B cell (primary cell): ENCODE data around the gene LRRC73. TPM values are rescaled to one million over a fixed set of nuclear protein-coding genes. Genes with fewer than 3 reads are reported as not detected.
"Not testable (repeated sequence)": the region's sequence is repeated elsewhere in the genome, so short reads cannot be mapped to it uniquely, and the experiment has no call there.

Experiments
- ATAC-seq: fragments of 200-7000 bp; cut with Tn5 transposase; one replicate; pipeline ENCODE4 v1.10.0; 2021; ENCODE audit warnings: low read depth, mild to moderate bottlenecking, moderate number of reproducible peaks, moderate library complexity
- CTCF ChIA-PET: fragments of 350-600 bp; sonication (Branson Sonifier 250); formaldehyde crosslinking; loops from one replicate; lab custom pipeline; 2021; ENCODE audit warnings: antibody characterized with exemption, inconsistent platforms; lab: Charles Lee
- POLR2A ChIA-PET: fragments of 350-600 bp; sonication (Branson Sonifier 250); formaldehyde crosslinking; loops from one replicate; lab custom pipeline; 2021; ENCODE audit warnings: antibody characterized with exemption; lab: Charles Lee
- DNase-seq: peaks from one replicate; pipeline ENCODE4 v3.0.0; 2013
- H2AFZ ChIP-seq: 2 replicates; pipeline ENCODE4 v1.6.1; 2012; ENCODE audit warnings: mild to moderate bottlenecking, low read depth, low read length; ENCODE audit not compliant: insufficient read depth, poor library complexity, severe bottlenecking
- H3K27ac ChIP-seq, 2 donors: 1 replicate in 1 of 2; 2 replicates in 1 of 2; pipeline ENCODE4 v1.5.1; 2012 to 2013; ENCODE audit warnings: low read length in 2 of 2, mild to moderate bottlenecking in 2 of 2, moderate library complexity in 1 of 2
- H3K27me3 ChIP-seq, 4 experiments: fragments of 200-600 bp in 1 of 4; sonication (generic) in 1 of 4; replicated peaks in 1 of 4; 1 replicate in 2 of 4; 2 replicates in 2 of 4; pipeline versions ENCODE4 v1.6.1 to v1.7.0; 2013 to 2016; ENCODE audit warnings: low read length in 3 of 4, mild to moderate bottlenecking in 2 of 4, mixed read lengths in 1 of 4, moderate library complexity in 1 of 4; ENCODE audit not compliant: insufficient read depth in 4 of 4, control insufficient read depth in 3 of 4; ENCODE audit errors: control extremely low read depth in 1 of 4
- H3K36me3 ChIP-seq, 2 experiments: replicated peaks in 1 of 2; 1 replicate in 1 of 2; 2 replicates in 1 of 2; pipeline versions ENCODE4 v1.6.1 to v1.7.1; 2013; ENCODE audit warnings: low read length in 1 of 2; ENCODE audit not compliant: insufficient read depth in 2 of 2, control insufficient read depth in 1 of 2; ENCODE audit errors: control extremely low read depth in 1 of 2, extremely low read depth in 1 of 2
- H3K4me1 ChIP-seq, 2 donors: fragments of 200-600 bp in 1 of 2; sonication (generic) in 1 of 2; 1 replicate in 1 of 2; 2 replicates in 1 of 2; pipeline versions ENCODE4 v1.5.1 to v1.6.1; 2013 to 2017; ENCODE audit warnings: low read length in 2 of 2; ENCODE audit not compliant: control insufficient read depth in 2 of 2, insufficient read depth in 2 of 2
- H3K4me2 ChIP-seq: replicated peaks from 2 replicates; pipeline ENCODE3; 2012; ENCODE audit warnings: mild to moderate bottlenecking, low read depth, low read length; ENCODE audit not compliant: poor library complexity, severe bottlenecking
- H3K4me3 ChIP-seq, 5 experiments: fragments of 200-600 bp in 1 of 5; sonication (generic) in 1 of 5; 1 replicate in 3 of 5; 2 replicates in 2 of 5; pipeline versions ENCODE4 v1.5.1 to v1.7.0; 2011 to 2016; ENCODE audit warnings: low read length in 4 of 5, mild to moderate bottlenecking in 4 of 5, low read depth in 2 of 5, control low read depth in 1 of 5, moderate library complexity in 1 of 5; ENCODE audit not compliant: insufficient read depth in 1 of 5; ENCODE audit errors: control extremely low read depth in 1 of 5, extremely low read depth in 1 of 5
- H3K79me2 ChIP-seq: fragments of 200-600 bp; sonication (generic); one replicate; pipeline ENCODE4 v1.6.0; 2016; ENCODE audit warnings: low read length; ENCODE audit not compliant: control insufficient read depth, insufficient read depth
- H3K9ac ChIP-seq: fragments of 200-600 bp; sonication (generic); 2 replicates; pipeline ENCODE4 v1.6.1; 2017; ENCODE audit warnings: mild to moderate bottlenecking, low read length, moderate library complexity
- H3K9me3 ChIP-seq, 3 donors: one replicate each; pipeline versions ENCODE4 v1.6.1 to v1.7.1; 2013; ENCODE audit warnings: low read length in 2 of 3; ENCODE audit not compliant: control insufficient read depth in 2 of 3, insufficient read depth in 1 of 3; ENCODE audit errors: control extremely low read depth in 1 of 3
- H4K20me1 ChIP-seq: 2 replicates; pipeline ENCODE4 v1.6.0; 2012; ENCODE audit warnings: mild to moderate bottlenecking, low read length; ENCODE audit not compliant: insufficient read depth, control insufficient read depth, poor library complexity, severe bottlenecking
- H3K27ac Mint-ChIP-seq: one replicate; pipeline ENCODE4 v1.8.0; 2021; ENCODE audit warnings: mixed read lengths
- H3K27me3 Mint-ChIP-seq: one replicate; pipeline ENCODE4 v1.8.0; 2021; ENCODE audit warnings: mixed read lengths
- H3K4me1 Mint-ChIP-seq: one replicate; pipeline ENCODE4 v1.8.0; 2021; ENCODE audit warnings: mixed read lengths
- H3K4me3 Mint-ChIP-seq: one replicate; pipeline ENCODE4 v1.8.0; 2021; ENCODE audit warnings: mixed read lengths
- H3K9me3 Mint-ChIP-seq: one replicate; pipeline ENCODE4 v1.8.0; 2022; ENCODE audit warnings: mixed read lengths; ENCODE audit not compliant: insufficient read depth
- EZH2 ChIP-seq: IDR thresholded peaks from 2 replicates; pipeline ENCODE4 v1.6.1; 2012; ENCODE audit warnings: borderline replicate concordance, low read depth, mild to moderate bottlenecking, moderate library complexity, low read length; ENCODE audit not compliant: insufficient read depth, poor library complexity, severe bottlenecking
- WGBS: methylation state at CpG from one replicate; pipeline ENCODE4 v1.1.5; 2013; ENCODE audit warnings: missing lambda C conversion rate; ENCODE audit not compliant: insufficient coverage; 5-methylcytosine and 5-hydroxymethylcytosine counted together
- intact Hi-C: fragments of 100-400 bp; cut with micrococcal nuclease; formaldehyde crosslinking; loops from one replicate; pipeline ENCODE4 v1.10.0; 2022
- polyA plus RNA-seq: library from polyadenylated mRNA; depleted of rRNA; stranded (reverse); fragments of >200 nt; gene quantifications from 2 replicates; pipeline ENCODE4 v1.2.3, GENCODE V29; 2012
- total RNA-seq, 2 donors: library from RNA; stranded (reverse); fragments of 120-200 nt in 1 of 2; gene quantifications; 1 replicate in 1 of 2; 2 replicates in 1 of 2; pipeline versions ENCODE4 v1.2.3 to v1.2.4, GENCODE V29; 2013 to 2022
- TF ChIP-seq, protein P1 (sequence below): fragments of 200-600 bp; IDR thresholded peaks from one replicate; pipeline ENCODE4 v1.8.0; 2022; ENCODE audit warnings: antibody characterized with exemption, mild to moderate bottlenecking

The LRRC73 gene
- total and polyA plus RNA-seq, 2 donors (not counting 1 experiment from before 2014, with no cell fraction given), result 0.06 to 0.99 TPM

DNA sequence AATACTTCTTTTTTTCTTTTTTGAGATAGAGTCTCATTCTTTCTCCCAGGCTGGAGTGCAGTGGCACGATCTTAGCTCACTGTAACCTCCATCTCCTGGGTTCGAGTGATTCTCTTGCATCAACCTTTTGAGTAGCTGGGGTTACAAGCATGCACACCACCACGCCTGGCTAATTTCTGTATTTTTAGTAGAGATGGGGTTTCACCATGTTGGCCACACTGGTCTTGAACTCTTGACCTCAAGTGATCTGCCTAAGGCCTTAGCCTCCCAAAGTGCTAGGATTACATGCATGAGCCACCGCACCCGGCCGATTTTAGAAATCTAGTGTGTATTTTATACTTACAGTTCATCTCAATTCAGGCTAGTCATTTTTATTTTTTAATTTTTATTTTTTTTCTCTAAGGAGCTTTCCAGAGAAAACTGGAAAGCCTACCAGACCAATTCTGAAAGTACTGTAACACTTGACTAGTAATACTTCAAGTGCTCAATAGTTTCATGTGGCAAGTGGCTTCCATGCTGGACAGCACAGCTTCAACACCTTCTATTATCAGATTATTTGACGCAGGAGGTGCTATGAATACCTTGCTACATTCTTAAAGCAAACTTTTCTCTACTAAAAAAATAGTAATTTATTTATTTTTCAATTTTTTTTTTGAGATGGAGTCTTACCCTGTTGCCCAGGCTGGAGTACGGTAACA, 31.8 kb upstream of the LRRC73 start:
- intact Hi-C loops, result no loop called here
- no peaks in the 10 kb centered on the region for H3K27me3 ChIP-seq
- no peaks in the 10 kb centered on the region for H3K9me3 ChIP-seq
- peaks cover 0 to 39% of the 10 kb centered on the region in 2 experiments for H3K36me3 ChIP-seq
- Mint-ChIP-seq H3K4me3 (no peak overlapping the region), H3K4me1 (peaks cover 4% of the 10 kb centered on the region), H3K9me3 (no peaks in the 10 kb centered on the region), H3K27me3 (no peaks in the 10 kb centered on the region), H3K27ac (peak overlapping the region; percentile 5)
- no peak overlapping the region for H3K27ac ChIP-seq
- WGBS, result 93% methylated on average over 2 of the region's 8 CpGs
- no peaks in the 10 kb centered on the region for H3K79me2 ChIP-seq
- TF ChIP-seq, protein P1, sequence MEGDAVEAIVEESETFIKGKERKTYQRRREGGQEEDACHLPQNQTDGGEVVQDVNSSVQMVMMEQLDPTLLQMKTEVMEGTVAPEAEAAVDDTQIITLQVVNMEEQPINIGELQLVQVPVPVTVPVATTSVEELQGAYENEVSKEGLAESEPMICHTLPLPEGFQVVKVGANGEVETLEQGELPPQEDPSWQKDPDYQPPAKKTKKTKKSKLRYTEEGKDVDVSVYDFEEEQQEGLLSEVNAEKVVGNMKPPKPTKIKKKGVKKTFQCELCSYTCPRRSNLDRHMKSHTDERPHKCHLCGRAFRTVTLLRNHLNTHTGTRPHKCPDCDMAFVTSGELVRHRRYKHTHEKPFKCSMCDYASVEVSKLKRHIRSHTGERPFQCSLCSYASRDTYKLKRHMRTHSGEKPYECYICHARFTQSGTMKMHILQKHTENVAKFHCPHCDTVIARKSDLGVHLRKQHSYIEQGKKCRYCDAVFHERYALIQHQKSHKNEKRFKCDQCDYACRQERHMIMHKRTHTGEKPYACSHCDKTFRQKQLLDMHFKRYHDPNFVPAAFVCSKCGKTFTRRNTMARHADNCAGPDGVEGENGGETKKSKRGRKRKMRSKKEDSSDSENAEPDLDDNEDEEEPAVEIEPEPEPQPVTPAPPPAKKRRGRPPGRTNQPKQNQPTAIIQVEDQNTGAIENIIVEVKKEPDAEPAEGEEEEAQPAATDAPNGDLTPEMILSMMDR, result no peak
- TF ChIP-seq EZH2, result no peak
- H3K9ac ChIP-seq, result no peak overlapping the region
- H2AFZ ChIP-seq, result no peak overlapping the region
- no peak for ATAC-seq
- H4K20me1 ChIP-seq, result no peaks in the 10 kb centered on the region
- POLR2A ChIA-PET, result no interaction called here
- H3K4me2 ChIP-seq, result no peak overlapping the region
- no peak for DNase-seq
- H3K4me3 ChIP-seq, result no peak overlapping the region
- CTCF ChIA-PET, result no interaction called here
- H3K4me1 ChIP-seq, result no peaks in the 10 kb centered on the region

DNA sequence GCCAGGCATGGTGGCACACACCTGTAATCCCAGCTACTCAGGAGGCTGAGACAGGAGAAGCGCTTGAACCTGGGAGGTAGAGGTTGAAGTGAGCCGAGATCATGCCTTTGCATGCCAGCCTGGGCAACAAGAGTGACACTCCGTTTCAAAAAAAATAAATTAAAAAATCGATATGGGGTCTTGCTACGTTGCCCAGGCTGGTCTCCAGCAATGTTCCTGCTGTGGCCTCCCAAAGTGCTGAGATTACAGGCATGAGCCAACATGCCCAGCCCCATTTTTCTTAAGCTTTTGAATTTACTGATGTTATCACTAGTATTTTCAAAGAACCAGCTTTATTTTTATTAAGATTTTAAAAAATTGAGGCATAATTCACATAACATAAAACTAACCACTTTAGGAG, 30.4 kb upstream of the LRRC73 start:
- Histone ChIP-seq H3K79me2 (no peaks in the 10 kb centered on the region), H2AFZ (no peak overlapping the region), H3K27me3 (no peaks in the 10 kb centered on the region), H3K4me3 (no peak overlapping the region), H3K9ac (no peak overlapping the region), H3K27ac (no peak overlapping the region), H3K9me3 (no peaks in the 10 kb centered on the region), H3K36me3 (peaks cover 0 to 27% of the 10 kb centered on the region in 2 experiments), H4K20me1 (no peaks in the 10 kb centered on the region), H3K4me1 (no peaks in the 10 kb centered on the region), H3K4me2 (no peak overlapping the region)
- ChIA-PET POLR2A (no interaction called here), CTCF (no interaction called here)
- Mint-ChIP-seq H3K27ac (no peak overlapping the region), H3K4me1 (peaks cover 4% of the 10 kb centered on the region), H3K9me3 (no peaks in the 10 kb centered on the region), H3K27me3 (no peaks in the 10 kb centered on the region), H3K4me3 (no peak overlapping the region)
- intact Hi-C loops, result no loop called here
- ATAC-seq (no peak), DNase-seq (no peak)
- WGBS, result 100% methylated on average over 5 of the region's 5 CpGs
- TF ChIP-seq, protein P1, result no peak
- no peak for TF ChIP-seq EZH2

DNA sequence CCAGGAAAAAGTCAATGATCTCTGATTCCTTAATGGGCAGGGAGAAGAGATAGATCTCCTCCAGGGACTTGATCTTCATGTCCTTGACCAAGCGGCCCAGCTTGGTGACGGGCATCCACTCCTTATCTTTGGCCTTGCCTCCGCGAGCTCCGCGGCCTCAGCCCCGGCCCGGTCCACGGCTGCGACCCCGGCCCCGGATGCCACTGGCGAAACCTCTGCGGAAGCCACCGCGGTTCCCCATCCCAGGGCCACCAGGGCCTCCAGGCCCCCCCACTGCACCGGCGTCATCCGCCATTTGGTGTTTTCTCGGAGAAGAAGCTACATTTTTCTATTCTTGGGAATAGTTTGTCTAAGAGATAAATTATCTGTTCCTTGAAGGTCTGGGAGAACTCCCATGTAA, 29.3 kb upstream of the LRRC73 start:
- ATAC-seq, DNase-seq, H3K9me3 ChIP-seq, CTCF ChIA-PET, H3K27ac Mint-ChIP-seq, H3K9me3 Mint-ChIP-seq, H3K79me2 ChIP-seq, intact Hi-C loops, H3K27me3 ChIP-seq, H3K4me2 ChIP-seq, H3K27ac ChIP-seq, H3K4me1 ChIP-seq, H4K20me1 ChIP-seq, H3K27me3 Mint-ChIP-seq, H3K9ac ChIP-seq, H3K4me3 Mint-ChIP-seq, POLR2A ChIA-PET, H3K4me3 ChIP-seq, H3K4me1 Mint-ChIP-seq, H2AFZ ChIP-seq: not testable (repeated sequence)
- 100% methylated on average over 11 of the region's 20 CpGs for WGBS
- H3K36me3 ChIP-seq, result peaks cover 0 to 23% of the 10 kb centered on the region in 2 experiments
